Psoas muscle (tissue), 8 donors: ENCODE measurements around the gene UNC45B. TPM values are rescaled to one million over a fixed set of nuclear protein-coding genes. Genes with fewer than 3 reads are reported as not detected.

Experiments used
- ATAC-seq, 4 donors: fragments of 200-7000 bp; cut with Tn5 transposase; one replicate each; pipeline ENCODE4 v1.9.1; 2020; ENCODE audit warnings: moderate library complexity in 3 of 4, mild to moderate bottlenecking in 2 of 4
- DNase-seq, 2 donors: peaks; one replicate each; pipeline ENCODE4 v3.0.0-alpha.2; 2020
- H3K27ac ChIP-seq: fragments of 200-600 bp; one replicate; pipeline ENCODE4 v1.8.0; 2022
- H3K27me3 ChIP-seq, 3 donors: fragments of 200-600 bp in 1 of 3; one replicate each; pipeline versions ENCODE4 v1.6.1 to v1.8.0; 2013 to 2022; ENCODE audit warnings: low read length in 2 of 3, mild to moderate bottlenecking in 2 of 3, moderate library complexity in 1 of 3; ENCODE audit not compliant: insufficient read depth in 3 of 3
- H3K36me3 ChIP-seq, 2 donors: fragments of 200-600 bp in 1 of 2; one replicate each; pipeline versions ENCODE4 v1.6.1 to v1.8.0; 2013 to 2022; ENCODE audit warnings: low read depth in 1 of 2, mild to moderate bottlenecking in 1 of 2, moderate library complexity in 1 of 2; ENCODE audit not compliant: insufficient read depth in 1 of 2
- H3K4me1 ChIP-seq: fragments of 200-600 bp; one replicate; pipeline ENCODE4 v1.8.0; 2022
- H3K4me3 ChIP-seq: fragments of 200-600 bp; one replicate; pipeline ENCODE4 v1.8.0; 2022; ENCODE audit warnings: mild to moderate bottlenecking
- H3K9me3 ChIP-seq: fragments of 200-600 bp; one replicate; pipeline ENCODE4 v1.8.0; 2022
- WGBS, 3 donors: extraction: QIAGEN DNeasy Blood & Tissue Kit; methylation state at CpG; one replicate each; pipeline versions ENCODE4 v1.1.6 to v1.1.7; 2013; 5-methylcytosine and 5-hydroxymethylcytosine counted together
- intact Hi-C, 2 donors: fragments of 100-400 bp; cut with DNase I; formaldehyde crosslinking; loops; one replicate each; pipeline versions ENCODE4 v1.11.0 to v1.14.2; 2022
- polyA plus RNA-seq, 3 donors: library from polyadenylated mRNA; stranded (reverse); fragments of 200-250 nt; gene quantifications; one replicate each; pipeline ENCODE4 v1.2.3, GENCODE V29; 2013
- total RNA-seq, 4 donors: library from RNA; stranded (reverse); fragmentation: NEBNext Ultra II Directional in 2 of 4; extraction: Animal tissue kit (Norgen Biotek cat#: 25700) in 2 of 4; gene quantifications; one replicate each; pipeline versions ENCODE4 v1.2.1 to v1.2.4, GENCODE V29; 2021 to 2023
- TF ChIP-seq, protein P1 (sequence below): fragments of 200-600 bp; IDR thresholded peaks from one replicate; pipeline ENCODE4 v1.8.0; 2022; ENCODE audit warnings: antibody characterized with exemption
- donor health status: healthy with polysubstance abuse.
- donor health status: DM: no; HTN: no; CAD: no; lungs with moderate emphysema.
- donor health status: Bipolar disorder and iron deficiency.
- donor health status: healthy.
- donor health status: DM: yes; HTN: yes; CAD: no.
- donor health status: DM: no; HTN: no; CAD: no.
- donor health status: DM: no; HTN: no; CAD: no.
- donor health status: DM: yes; HTN: yes; CAD: no.

UNC45B gene
- total and polyA plus RNA-seq, 7 donors: 6.2 to 395 (median 109) TPM

DNA sequence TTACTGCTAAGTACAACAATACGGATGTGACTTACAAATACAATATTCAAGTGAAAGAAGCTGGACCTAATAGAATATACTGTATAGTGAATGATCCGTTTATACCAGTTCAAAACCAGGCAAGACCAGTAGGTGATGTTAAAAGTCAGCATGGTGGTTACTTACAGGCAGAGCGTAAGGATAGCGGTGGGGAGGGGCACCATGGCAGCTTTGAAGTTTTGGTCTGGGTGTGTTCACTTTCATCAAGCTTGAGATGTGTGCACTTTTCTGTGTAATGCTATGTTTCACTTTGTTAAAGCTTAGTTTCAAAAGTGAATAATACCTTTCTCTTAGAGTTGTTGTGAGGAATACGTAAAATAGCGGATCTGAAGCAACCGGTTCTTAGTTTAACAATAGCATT lies 63.1 kb downstream of the UNC45B start:
- intact Hi-C loops: loop anchor here in 1 of 2 donors (10.0 kb wide), 1 partner anchor 416 kb away; no protein-coding TSS in a partner anchor
- 91 to 93% (median 92%) methylated on average over 7 of the region's 7 CpGs for WGBS, 3 donors
- Histone ChIP-seq H3K27me3 (no peaks in the 10 kb centered on the region), H3K4me1 (no peaks in the 10 kb centered on the region), H3K9me3 (no peaks in the 10 kb centered on the region), H3K36me3 (no peaks in the 10 kb centered on the region), H3K27ac (no peak overlapping the region), H3K4me3 (no peak overlapping the region)
- TF ChIP-seq, protein P1, sequence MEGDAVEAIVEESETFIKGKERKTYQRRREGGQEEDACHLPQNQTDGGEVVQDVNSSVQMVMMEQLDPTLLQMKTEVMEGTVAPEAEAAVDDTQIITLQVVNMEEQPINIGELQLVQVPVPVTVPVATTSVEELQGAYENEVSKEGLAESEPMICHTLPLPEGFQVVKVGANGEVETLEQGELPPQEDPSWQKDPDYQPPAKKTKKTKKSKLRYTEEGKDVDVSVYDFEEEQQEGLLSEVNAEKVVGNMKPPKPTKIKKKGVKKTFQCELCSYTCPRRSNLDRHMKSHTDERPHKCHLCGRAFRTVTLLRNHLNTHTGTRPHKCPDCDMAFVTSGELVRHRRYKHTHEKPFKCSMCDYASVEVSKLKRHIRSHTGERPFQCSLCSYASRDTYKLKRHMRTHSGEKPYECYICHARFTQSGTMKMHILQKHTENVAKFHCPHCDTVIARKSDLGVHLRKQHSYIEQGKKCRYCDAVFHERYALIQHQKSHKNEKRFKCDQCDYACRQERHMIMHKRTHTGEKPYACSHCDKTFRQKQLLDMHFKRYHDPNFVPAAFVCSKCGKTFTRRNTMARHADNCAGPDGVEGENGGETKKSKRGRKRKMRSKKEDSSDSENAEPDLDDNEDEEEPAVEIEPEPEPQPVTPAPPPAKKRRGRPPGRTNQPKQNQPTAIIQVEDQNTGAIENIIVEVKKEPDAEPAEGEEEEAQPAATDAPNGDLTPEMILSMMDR: no peak
- DNase-seq (no peak), ATAC-seq (no peak)

DNA sequence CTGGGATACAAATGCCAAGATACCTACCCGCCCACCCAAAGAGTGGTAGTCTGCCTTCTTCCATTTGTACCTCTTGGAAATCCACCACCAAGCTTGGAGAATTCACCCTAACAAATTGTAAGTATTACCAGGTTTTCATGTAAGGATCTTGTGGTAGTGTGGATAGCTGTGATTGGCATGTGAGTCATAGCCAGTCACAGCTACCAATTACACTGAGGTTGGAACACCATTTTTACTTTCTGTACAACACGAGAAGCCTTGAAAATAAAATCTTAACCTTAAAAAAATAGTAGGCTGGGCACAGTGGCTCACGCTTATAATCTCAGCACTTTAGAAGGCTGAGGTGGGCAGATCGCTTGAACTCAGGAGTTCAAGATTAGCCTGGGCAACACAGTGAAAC lies 65.1 kb downstream of the UNC45B start:
- H3K9me3 ChIP-seq: no peaks in the 10 kb centered on the region
- TF ChIP-seq, protein P1: no peak
- H3K4me3 ChIP-seq: no peak overlapping the region
- ATAC-seq (no peak), DNase-seq (no peak)
- no peaks in the 10 kb centered on the region for H3K4me1 ChIP-seq
- WGBS, 3 donors: 87 to 90% (median 89%) methylated on average over 4 of the region's 4 CpGs
- no peaks in the 10 kb centered on the region for H3K36me3 ChIP-seq
- no peak overlapping the region for H3K27ac ChIP-seq
- no peaks in the 10 kb centered on the region for H3K27me3 ChIP-seq
- intact Hi-C loops: loop anchor here in 1 of 2 donors (10.0 kb wide), 1 partner anchor 418 kb away; no protein-coding TSS in a partner anchor

DNA sequence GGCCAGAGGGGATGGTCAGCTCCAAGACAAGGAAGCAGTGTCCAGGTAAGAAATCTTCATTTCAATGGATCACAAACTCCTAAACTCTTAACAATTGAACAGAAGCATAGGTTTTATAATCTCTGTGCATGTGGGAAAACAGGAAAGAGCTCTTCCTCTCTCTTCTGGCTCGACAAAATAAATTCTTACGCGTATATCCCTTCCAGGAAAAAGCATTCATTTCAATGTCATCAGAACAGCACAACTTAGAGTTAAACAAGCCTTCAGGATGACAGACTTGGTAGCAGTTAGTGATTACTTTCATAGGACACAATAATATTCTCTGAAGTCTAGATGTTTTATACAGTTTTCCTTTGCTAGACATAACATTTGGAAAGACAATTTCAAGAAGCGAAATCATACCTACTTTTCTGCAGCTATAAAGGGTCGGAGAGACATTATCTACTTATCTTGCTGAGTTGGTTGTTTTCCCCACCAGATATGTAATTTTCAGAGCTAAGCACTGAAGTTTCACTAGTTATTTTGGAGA lies 65.9 kb downstream of the UNC45B start:
- H3K27ac ChIP-seq: no peak overlapping the region
- H3K4me3 ChIP-seq: no peak overlapping the region
- no peaks in the 10 kb centered on the region for H3K4me1 ChIP-seq
- intact Hi-C loops: loop anchor here in 1 of 2 donors (10.0 kb wide), 1 partner anchor 419 kb away; no protein-coding TSS in a partner anchor
- DNase-seq: no peak
- ATAC-seq: no peak
- WGBS, 3 donors: 56 to 69% (median 68%) methylated on average over 5 of the region's 5 CpGs
- H3K36me3 ChIP-seq: no peaks in the 10 kb centered on the region
- no peaks in the 10 kb centered on the region for H3K27me3 ChIP-seq
- H3K9me3 ChIP-seq: no peaks in the 10 kb centered on the region
- TF ChIP-seq, protein P1: no peak

DNA sequence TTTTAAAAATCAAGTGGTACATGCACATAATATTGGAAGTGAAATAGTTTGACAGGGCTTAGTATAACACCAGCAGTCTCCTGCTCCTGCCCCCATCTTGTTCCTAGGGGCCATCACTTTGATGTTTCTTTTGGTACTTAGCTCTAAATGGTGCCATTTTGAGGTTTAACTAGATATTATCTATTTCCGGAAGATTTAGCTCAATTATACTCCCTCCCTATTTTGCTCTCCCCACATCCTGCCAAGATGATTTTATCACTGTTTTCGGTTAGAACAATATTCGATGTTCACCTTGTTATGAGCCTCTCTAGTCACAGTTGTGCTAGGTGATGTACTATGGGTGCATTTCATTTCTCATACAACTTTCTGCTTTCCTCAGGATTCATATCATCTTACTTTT lies 66.6 kb downstream of the UNC45B start:
- Histone ChIP-seq H3K9me3 (no peaks in the 10 kb centered on the region), H3K27me3 (no peaks in the 10 kb centered on the region), H3K36me3 (no peaks in the 10 kb centered on the region), H3K4me1 (no peaks in the 10 kb centered on the region), H3K27ac (no peak overlapping the region), H3K4me3 (no peak overlapping the region)
- intact Hi-C loops: loop anchor here in 1 of 2 donors (10.0 kb wide), 1 partner anchor 419 kb away; no protein-coding TSS in a partner anchor
- DNase-seq: no peak
- TF ChIP-seq, protein P1: no peak
- no peak for ATAC-seq
- 64 to 74% (median 68%) methylated on average over 3 of the region's 3 CpGs for WGBS, 3 donors
